Stimulated activated CD4-positive, alpha-beta T cell treated with anti-CD3 and anti-CD28 coated beads, Interleukin-1b, Interleukin-23, amount 100 ng/mL, for 4 hours (primary cell): Measurements from ENCODE around the gene FALEC.

Experiments
- DNase-seq, 2 donors: peaks; one replicate each; pipeline ENCODE4 v3.0.0-alpha.2; 2020; ENCODE audit warnings: low read depth in 2 of 2

The FALEC gene

GRCh38 chr1:150511985-150512660 lies 3.4 kb upstream of the FALEC start:
- DNase-seq, result no peak

DNA sequence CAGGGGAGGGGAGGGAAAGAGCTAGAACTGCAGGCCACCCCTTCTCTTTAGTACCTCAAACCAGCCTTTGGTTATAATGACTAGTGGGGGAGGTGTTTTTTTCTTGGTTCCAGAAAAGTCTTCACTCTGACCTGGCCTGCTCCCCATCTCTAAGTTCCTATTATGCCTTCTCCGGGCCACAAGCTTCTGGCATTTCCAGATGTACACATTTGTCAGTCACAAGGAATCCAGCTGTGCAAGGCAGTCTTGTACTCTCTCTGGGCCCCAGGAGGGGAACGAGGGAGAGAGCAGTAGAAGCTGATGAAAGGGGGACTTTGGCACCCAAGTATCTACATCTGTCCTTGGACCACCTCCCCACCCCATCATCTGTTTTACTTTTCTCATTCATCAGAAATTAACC lies 2.7 kb upstream of the FALEC start:
- DNase-seq, result no peak

DNA sequence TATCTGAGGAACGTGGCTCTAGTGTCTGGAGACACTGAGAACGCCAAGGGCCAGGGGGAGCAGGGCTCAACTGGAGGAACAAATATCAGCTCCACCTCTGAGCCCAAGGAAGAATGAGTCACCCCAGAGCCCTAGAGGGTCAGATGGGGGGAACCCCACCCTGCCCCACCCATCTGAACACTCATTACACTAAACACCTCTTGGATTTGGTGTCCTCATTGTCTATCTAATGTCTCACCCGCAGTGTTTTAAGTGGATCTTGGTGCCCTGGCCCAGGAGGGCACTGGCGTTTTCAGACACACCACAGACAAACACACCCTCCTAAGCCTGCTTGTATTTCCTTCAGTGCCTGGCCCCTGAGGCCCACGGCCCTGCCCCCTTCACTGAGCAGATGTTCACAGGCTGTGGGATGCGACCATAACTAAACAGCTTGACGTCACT lies 2.2 kb upstream of the FALEC start:
- no peak for DNase-seq

- no peak for DNase-seq
Measured at GRCh38 chr1:150514260-150514659, 1.3 kb upstream of the FALEC start.

- DNase-seq, result no peak
Measured at GRCh38 chr1:150514913-150515327, 632 bp upstream of the FALEC start.

- DNase-seq, result peak in 1 of 2 donors; percentile 5
Measured at GRCh38 chr1:150516050-150516591, 569 bp downstream of the FALEC start.

- no peak for DNase-seq
Measured at GRCh38 chr1:150516616-150517015, 1.1 kb downstream of the FALEC start.

DNA sequence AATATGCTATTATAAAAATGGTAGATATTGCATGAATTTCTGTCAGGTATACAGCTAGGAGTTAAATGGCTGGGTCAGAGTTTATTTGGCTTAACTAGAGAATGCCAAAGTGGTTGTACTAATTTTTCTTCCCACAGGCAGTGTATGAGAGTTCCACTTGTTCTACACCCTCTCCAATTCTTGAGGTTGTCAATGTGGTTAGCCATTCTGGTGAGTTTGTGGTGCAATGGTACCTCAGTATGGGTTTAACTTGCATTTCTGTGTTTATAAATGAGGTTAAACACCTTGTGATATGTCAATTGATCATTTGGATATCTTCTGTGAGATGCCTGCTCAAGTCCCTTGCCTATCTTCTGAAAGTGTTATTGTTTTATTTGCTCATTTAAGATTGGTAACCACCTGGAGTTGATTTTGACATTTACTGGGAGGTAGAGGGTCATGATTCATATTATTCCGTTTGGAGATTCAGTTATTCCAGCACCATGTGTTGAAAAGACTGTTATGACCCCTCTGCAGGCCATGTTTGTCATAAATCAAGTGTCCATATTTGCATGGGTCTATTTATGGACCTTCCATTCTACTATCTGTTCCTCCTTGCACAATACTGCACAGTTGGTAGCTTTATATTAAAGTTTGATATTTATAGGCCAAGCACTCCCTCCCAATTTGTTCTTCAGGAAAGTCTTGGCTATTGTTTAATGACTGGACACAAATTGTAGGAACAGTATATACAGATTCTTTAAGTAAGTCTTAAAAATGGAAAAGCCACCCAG lies 5.8 kb downstream of the FALEC start:
- no peak for DNase-seq

DNA sequence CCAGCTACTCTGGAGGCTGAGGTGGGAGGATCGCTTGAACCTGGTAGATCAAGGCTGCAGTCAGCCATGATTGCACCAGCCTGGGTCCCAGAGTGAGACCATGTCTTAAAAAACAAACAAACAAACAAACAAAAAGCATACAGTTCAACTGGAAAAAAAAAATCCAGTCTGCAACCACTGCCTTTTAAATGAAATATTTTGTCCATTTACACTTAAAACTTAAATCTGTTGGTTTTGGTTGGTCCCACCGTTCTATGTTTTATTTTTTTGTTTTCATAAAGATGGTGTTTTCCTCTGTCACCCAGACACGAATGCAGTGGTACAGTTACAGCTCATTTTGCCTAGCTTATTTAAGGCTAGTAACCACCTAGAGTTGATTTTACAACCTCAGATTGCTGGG lies 9.8 kb downstream of the FALEC start:
- DNase-seq, result no peak

DNA sequence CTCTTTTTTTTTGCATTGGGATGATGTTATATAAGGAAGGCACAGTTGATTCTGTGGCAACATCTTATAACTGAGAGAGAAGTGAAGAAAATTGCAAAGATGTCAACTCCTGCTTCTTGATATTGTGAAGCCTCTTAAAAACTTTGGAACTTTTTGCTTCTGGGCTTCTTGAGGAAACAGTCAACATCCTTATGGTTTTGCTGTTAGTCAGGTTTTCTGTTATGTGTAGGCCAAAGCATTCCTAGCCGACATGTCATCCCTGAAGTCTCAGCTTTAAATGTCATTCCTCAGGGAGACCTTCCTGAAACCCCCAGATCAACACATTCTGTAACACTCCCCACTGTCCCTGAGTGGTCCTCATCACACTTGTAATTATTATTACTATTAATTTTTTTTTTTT lies 12.6 kb downstream of the FALEC start:
- no peak for DNase-seq

DNA sequence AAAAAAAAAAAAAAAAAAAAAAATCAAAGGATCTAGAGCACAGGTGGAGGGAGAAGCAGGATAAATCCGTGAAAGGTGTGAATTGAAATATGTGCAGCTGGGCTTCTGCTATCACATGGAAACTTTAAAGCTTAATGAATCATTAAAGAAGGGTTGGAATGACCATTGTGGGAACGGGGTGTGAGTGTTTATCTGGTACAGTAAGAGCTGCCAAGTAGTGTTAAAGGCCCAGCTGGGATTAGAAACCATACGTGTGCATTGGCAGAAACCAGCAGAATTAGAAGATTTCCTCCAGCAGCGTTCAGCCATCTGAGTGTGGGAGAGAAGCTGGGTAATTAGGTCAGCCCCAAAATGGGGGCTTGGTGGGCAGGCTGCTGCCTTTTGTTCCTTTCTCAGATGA lies 13.5 kb downstream of the FALEC start:
- no peak for DNase-seq

- DNase-seq, result no peak
Measured at GRCh38 chr1:150530491-150531159, 15.1 kb downstream of the FALEC start.

GRCh38 chr1:150532860-150533259 lies 17.3 kb downstream of the FALEC start:
- DNase-seq, result no peak

GRCh38 chr1:150534002-150534401 lies 18.4 kb downstream of the FALEC start:
- DNase-seq, result no peak

DNA sequence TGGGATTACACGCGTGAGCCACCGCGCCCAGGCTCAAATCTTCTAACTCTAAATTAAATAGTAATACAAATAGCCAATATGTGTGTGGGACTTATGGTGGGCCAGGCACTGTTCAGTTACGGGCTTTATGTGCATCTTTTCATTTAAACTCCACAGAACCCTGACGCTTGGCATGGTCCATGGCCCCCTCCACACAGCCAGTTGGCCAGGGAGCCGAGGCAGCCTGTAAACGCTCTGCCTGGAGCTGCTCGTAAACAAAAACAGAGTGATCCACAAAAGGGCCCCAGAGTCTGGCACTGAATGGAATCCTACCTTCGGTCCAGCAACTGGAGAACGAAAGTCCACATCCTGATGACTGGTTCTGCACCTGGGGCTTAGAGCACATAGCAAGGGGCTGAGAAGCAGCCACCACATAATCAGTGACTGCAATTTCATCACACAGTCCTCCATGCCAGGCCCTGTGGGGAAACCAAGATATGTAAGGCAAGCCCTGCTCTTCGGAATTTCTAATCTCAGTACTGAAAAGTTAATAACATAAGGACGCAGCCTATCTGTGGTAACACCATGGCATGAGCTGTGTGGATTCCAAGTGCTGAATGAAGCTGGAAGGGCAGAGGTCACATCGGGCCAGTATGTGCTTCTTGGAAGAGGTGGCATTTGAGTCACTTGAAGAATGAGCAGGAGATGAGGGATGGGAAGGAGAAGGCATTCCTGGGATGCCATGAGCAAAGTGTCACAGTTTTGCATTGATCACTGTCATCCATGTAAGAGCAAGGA lies 20.1 kb downstream of the FALEC start:
- DNase-seq, result no peak

- DNase-seq, result no peak
Measured at GRCh38 chr1:150536836-150537731, 21.5 kb downstream of the FALEC start.

GRCh38 chr1:150537732-150538684 lies 22.5 kb downstream of the FALEC start:
- no peak for DNase-seq

DNA sequence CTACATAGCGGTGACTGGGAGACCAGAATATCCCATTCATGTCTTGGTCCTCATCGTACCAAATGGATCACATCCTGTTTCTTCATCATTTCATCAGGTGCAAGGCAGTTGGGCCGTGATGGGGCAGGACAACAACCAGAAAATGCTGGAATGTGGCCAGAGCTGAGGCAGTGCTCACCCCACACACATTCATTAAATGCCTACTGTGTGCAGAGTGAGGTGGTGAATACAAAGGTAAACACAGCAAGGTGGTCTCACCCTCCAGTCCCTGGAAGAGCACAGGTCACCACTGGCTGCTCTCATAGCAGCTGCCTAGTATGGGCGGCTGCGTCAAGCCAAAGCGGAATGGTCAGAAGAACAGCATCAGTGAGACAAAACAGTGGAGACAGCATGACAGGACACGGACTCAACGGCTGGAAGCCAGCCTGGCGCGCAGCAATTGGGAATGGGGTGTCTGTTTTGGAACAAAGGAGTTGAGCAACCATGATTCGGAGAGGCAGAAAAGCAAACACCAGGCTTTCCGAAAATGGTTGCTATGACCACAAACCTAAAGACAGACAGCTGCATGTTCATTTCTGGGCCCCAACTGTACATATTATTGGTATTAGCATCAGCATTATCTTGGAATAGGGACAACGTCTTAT lies 28.1 kb downstream of the FALEC start:
- no peak for DNase-seq

GRCh38 chr1:150544204-150544603 lies 28.7 kb downstream of the FALEC start:
- DNase-seq, result no peak
